ENCODE measurements around the gene TAF9.

- TF ChIP-seq CTCF (IDR thresholded peaks at IDR 0.05) (no peak), POLR2A (IDR thresholded peaks at IDR 0.05) (no peak)
These were observed 1.5 kb downstream of the TAF9 start for GRCh38 chr5:69367697-69368279.
